ENCODE data around the gene BOLA3. TPM values are rescaled to one million over a fixed set of nuclear protein-coding genes. Genes with fewer than 3 reads are reported as not detected.

The BOLA3 gene
- total RNA-seq (2022; extraction: Qiagen RNA extraction), result 117 to 140 TPM (median 121 TPM) in 5 replicates

GRCh38 chr2:74147727-74148456 is at the start of gene BOLA3:
BOLA3 (minus strand) TSS chr2:74147912; CDS start chr2:74147874, 38 bp downstream.

GRCh38 chr2:74178211-74179062 is 30.7 kb upstream of the BOLA3 start, which contains the start of gene MOB1A:
MOB1A (minus strand) TSS chr2:74178879; CDS start chr2:74178674, 205 bp downstream.

Other genes with a start within 250 kb of the BOLA3 start
- 153 to 170 TPM (median 160 TPM) in 5 replicates for gene DGUOK, start 221.0 kb downstream of the BOLA3 start, total RNA-seq (2022; extraction: Qiagen RNA extraction)
- gene TET3, start 163.0 kb downstream of the BOLA3 start, total RNA-seq (2022; extraction: Qiagen RNA extraction), result 8.4 to 10.7 TPM (median 9.9 TPM) in 5 replicates
- 72.8 to 79.4 TPM (median 78.2 TPM) in 5 replicates for gene MOB1A, start 31.0 kb upstream of the BOLA3 start, total RNA-seq (2022; extraction: Qiagen RNA extraction)
- gene MTHFD2, start 50.7 kb upstream of the BOLA3 start, total RNA-seq (2022; extraction: Qiagen RNA extraction), result 138 to 150 TPM (median 145 TPM) in 5 replicates
- 0.15 to 0.47 TPM (median 0.24 TPM) in 5 replicates for gene SLC4A5, start 195.5 kb upstream of the BOLA3 start, total RNA-seq (2022; extraction: Qiagen RNA extraction)
- gene DCTN1, start 232.4 kb upstream of the BOLA3 start, total RNA-seq (2022; extraction: Qiagen RNA extraction), result 112 to 150 TPM (median 144 TPM) in 5 replicates